GM03348 (cell line): ENCODE measurements around the gene CLEC4G.

Source experiments
- DNase-seq: peaks from one replicate; pipeline ENCODE4 v3.0.0; 2012; ENCODE audit warnings: low spot score

Gene CLEC4G

GRCh38 chr19:7729211-7729610 is 2.7 kb downstream of the CLEC4G start:
- no peak for DNase-seq

GRCh38 chr19:7725791-7726190 is 6.1 kb downstream of the CLEC4G start:
- no peak for DNase-seq

- no peak for DNase-seq
Observed at GRCh38 chr19:7722231-7722651, 9.7 kb downstream of the CLEC4G start.

- DNase-seq, result no peak
Observed at GRCh38 chr19:7720351-7720750, 11.6 kb downstream of the CLEC4G start.

GRCh38 chr19:7718668-7719067 is 13.2 kb downstream of the CLEC4G start:
- DNase-seq, result no peak

GRCh38 chr19:7716762-7717161 is 15.1 kb downstream of the CLEC4G start:
- no peak for DNase-seq

GRCh38 chr19:7715671-7716070 is 16.2 kb downstream of the CLEC4G start:
- no peak for DNase-seq

GRCh38 chr19:7710616-7711015 is 21.3 kb downstream of the CLEC4G start:
- DNase-seq, result no peak

- DNase-seq, result no peak
Observed at GRCh38 chr19:7709932-7710460, 21.9 kb downstream of the CLEC4G start.

GRCh38 chr19:7706955-7707456 is 24.9 kb downstream of the CLEC4G start:
- no peak for DNase-seq

GRCh38 chr19:7706188-7706954 is 25.5 kb downstream of the CLEC4G start:
- no peak for DNase-seq

GRCh38 chr19:7705387-7706187 is 26.3 kb downstream of the CLEC4G start:
- DNase-seq, result no peak

GRCh38 chr19:7704280-7705060 is 27.4 kb downstream of the CLEC4G start:
- no peak for DNase-seq

GRCh38 chr19:7703332-7703731 is 28.6 kb downstream of the CLEC4G start:
- no peak for DNase-seq

- DNase-seq, result no peak
Observed at GRCh38 chr19:7701654-7702457, 30.1 kb downstream of the CLEC4G start, which contains the start of gene FCER2. TSS of gene FCER2 (minus strand) at chr19:7702131. CDS start at chr19:7699760, 2,371 bp downstream.

GRCh38 chr19:7701049-7701653 is 30.8 kb downstream of the CLEC4G start:
- no peak for DNase-seq

- DNase-seq, result no peak
Observed at GRCh38 chr19:7699417-7700401, 32.2 kb downstream of the CLEC4G start.

GRCh38 chr19:7699003-7699402 is 32.9 kb downstream of the CLEC4G start:
- DNase-seq, result no peak

GRCh38 chr19:7698583-7698982 is 33.3 kb downstream of the CLEC4G start:
- no peak for DNase-seq
